SK-N-SH (cell line): Measurements from ENCODE around the gene TUBGCP3. TPM values are rescaled to one million over a fixed set of nuclear protein-coding genes. Genes with fewer than 3 reads are reported as not detected.

Source experiments
- CTCF ChIA-PET: fragments of 300-600, 350-600 bp; formaldehyde crosslinking; extraction: SDS; loops from one replicate; lab custom pipeline; 2021; lab: Yijun Ruan, JAX
- POLR2A ChIA-PET: fragments of 350-600 bp; sonication (Branson Sonifier 250); formaldehyde crosslinking; extraction: SDS; loops from one replicate; lab custom pipeline; 2020; ENCODE audit warnings: antibody characterized with exemption, inconsistent platforms; lab: Yijun Ruan, JAX
- DNase-seq: peaks from one replicate; pipeline ENCODE4 v3.0.0; 2012
- H2AFZ ChIP-seq: fragments of 200-600 bp; sonication (generic); 2 replicates; pipeline ENCODE4 v1.8.1; 2016; ENCODE audit warnings: antibody characterized with exemption, mild to moderate bottlenecking, low read depth
- H3F3A ChIP-seq: fragments of 200-600 bp; sonication (generic); replicated peaks from 2 replicates; pipeline ENCODE3; 2016; ENCODE audit warnings: antibody characterized with exemption, mild to moderate bottlenecking; ENCODE audit not compliant: insufficient read depth
- H3K27ac ChIP-seq, 2 experiments: fragments of 200-500 bp in 1 of 2; fragments of 200-600 bp in 1 of 2; sonication (Bioruptor generic) in 1 of 2; sonication (generic), shearing (Covaris generic) in 1 of 2; 2 replicates each; pipeline versions ENCODE4 v1.5.1 to v1.6.1; 2014 to 2016; ENCODE audit warnings: low read depth in 2 of 2, inconsistent platforms in 1 of 2, low read length in 1 of 2, mild to moderate bottlenecking in 1 of 2, mixed read lengths in 1 of 2
- H3K27me3 ChIP-seq: fragments of 200-600 bp; sonication (generic), shearing (Covaris generic); 2 replicates; pipeline ENCODE4 v1.6.1; 2016; ENCODE audit warnings: mixed run types; ENCODE audit not compliant: insufficient read depth
- H3K36me3 ChIP-seq, 2 experiments: fragments of 200-500 bp in 1 of 2; fragments of 200-600 bp in 1 of 2; sonication (Bioruptor generic) in 1 of 2; sonication (generic) in 1 of 2; replicated peaks in 1 of 2; 2 replicates each; pipeline versions ENCODE3 to v1.5.1; 2014 to 2016; ENCODE audit warnings: low read length in 1 of 2, mild to moderate bottlenecking in 1 of 2; ENCODE audit not compliant: insufficient read depth in 2 of 2, control insufficient read depth in 1 of 2
- H3K4me1 ChIP-seq, 2 experiments: fragments of 200-500 bp in 1 of 2; fragments of 200-600 bp in 1 of 2; sonication (Bioruptor generic) in 1 of 2; sonication (generic), shearing (Covaris generic) in 1 of 2; 2 replicates each; pipeline versions ENCODE4 v1.5.1 to v1.6.1; 2014 to 2016; ENCODE audit warnings: low read depth in 1 of 2, low read length in 1 of 2, mixed run types in 1 of 2; ENCODE audit not compliant: insufficient read depth in 2 of 2, control insufficient read depth in 1 of 2
- H3K4me2 ChIP-seq: fragments of 200-600 bp; sonication (generic), shearing (Covaris generic); 2 replicates; pipeline ENCODE4 v1.6.1; 2017; ENCODE audit warnings: mixed run types
- H3K4me3 ChIP-seq, 2 experiments: fragments of 200-500 bp in 1 of 2; fragments of 200-600 bp in 1 of 2; sonication (Bioruptor generic) in 1 of 2; sonication (generic), shearing (Covaris generic) in 1 of 2; 2 replicates each; pipeline versions ENCODE4 v1.5.1 to v1.8.1; 2014 to 2016; ENCODE audit warnings: low read depth in 2 of 2, inconsistent platforms in 1 of 2, low read length in 1 of 2, mild to moderate bottlenecking in 1 of 2, mixed read lengths in 1 of 2, moderate library complexity in 1 of 2
- H3K79me2 ChIP-seq: fragments of 200-600 bp; sonication (generic); 2 replicates; pipeline ENCODE4 v1.8.1; 2017; ENCODE audit warnings: mild to moderate bottlenecking; ENCODE audit not compliant: insufficient read depth
- H3K9ac ChIP-seq: fragments of 200-600 bp; sonication (generic); 2 replicates; pipeline ENCODE4 v1.6.1; 2017; ENCODE audit warnings: mixed run types
- H3K9me2 ChIP-seq: fragments of 200-600 bp; sonication (generic); 2 replicates; pipeline ENCODE4 v1.6.1; 2017; ENCODE audit warnings: mixed run types
- H3K9me3 ChIP-seq: fragments of 200-600 bp; sonication (generic); 2 replicates; pipeline ENCODE4 v1.6.1; 2017; ENCODE audit warnings: mixed run types, mild to moderate bottlenecking, moderate library complexity
- H4K20me1 ChIP-seq: fragments of 200-600 bp; sonication (generic); 2 replicates; pipeline ENCODE4 v1.6.1; 2017; ENCODE audit warnings: mild to moderate bottlenecking, mixed run types; ENCODE audit not compliant: insufficient read depth
- CTCF ChIP-seq: fragments of 200-600 bp; sonication (generic); IDR thresholded peaks from 2 replicates; pipeline ENCODE4 v1.6.1; 2017; ENCODE audit warnings: antibody characterized with exemption, mild to moderate bottlenecking, moderate library complexity
- ELF1 ChIP-seq: IDR thresholded peaks from 2 replicates; pipeline ENCODE4 v1.4.0; 2012
- FOSL2 ChIP-seq: IDR thresholded peaks from 2 replicates; pipeline ENCODE4 v1.4.0; 2012; ENCODE audit warnings: low read depth, mild to moderate bottlenecking, moderate library complexity, borderline replicate concordance
- FOXJ3 ChIP-seq: sonication (generic); formaldehyde crosslinking; IDR thresholded peaks from 2 replicates; pipeline ENCODE4 v1.5.1; 2020; ENCODE audit warnings: mild to moderate bottlenecking, missing genetic modification reagents
- FOXM1 ChIP-seq: IDR thresholded peaks from 2 replicates; pipeline ENCODE4 v1.4.0; 2012; ENCODE audit warnings: low read depth, mild to moderate bottlenecking
- GABPA ChIP-seq: IDR thresholded peaks from 2 replicates; pipeline ENCODE4 v1.4.0; 2012; ENCODE audit warnings: low read depth, mild to moderate bottlenecking
- GATA2 ChIP-seq: sonication (generic); formaldehyde crosslinking; IDR thresholded peaks from 2 replicates; pipeline ENCODE4 v1.5.0; 2020; ENCODE audit warnings: mild to moderate bottlenecking, missing genetic modification reagents
- MAX ChIP-seq: IDR thresholded peaks from 2 replicates; pipeline ENCODE4 v1.4.0; 2012; ENCODE audit warnings: low read depth
- MEF2A ChIP-seq: IDR thresholded peaks from 2 replicates; pipeline ENCODE4 v1.4.0; 2012; ENCODE audit warnings: low read depth, borderline replicate concordance
- NFIC ChIP-seq: IDR thresholded peaks from 2 replicates; pipeline ENCODE4 v1.4.0; 2012; ENCODE audit warnings: borderline replicate concordance
- NRF1 ChIP-seq: IDR thresholded peaks from 2 replicates; pipeline ENCODE4 v1.6.1; 2012; ENCODE audit warnings: low read depth, mild to moderate bottlenecking, low read length
- POLR2AphosphoS5 ChIP-seq: IDR thresholded peaks from 2 replicates; pipeline ENCODE4 v1.6.1; 2012; ENCODE audit warnings: low read depth, low read length
- RAD21 ChIP-seq: IDR thresholded peaks from 2 replicates; pipeline ENCODE4 v1.6.1; 2012; ENCODE audit warnings: mild to moderate bottlenecking, low read length
- RCOR1 ChIP-seq: fragments of 150-350 bp; IDR thresholded peaks from 2 replicates; pipeline ENCODE4 v1.6.1; 2017; ENCODE audit warnings: antibody characterized with exemption, low read length
- RFX5 ChIP-seq: IDR thresholded peaks from 2 replicates; pipeline ENCODE4 v1.6.1; 2012; ENCODE audit warnings: mild to moderate bottlenecking, improper control_type of control experiment, low read length
- SIN3A ChIP-seq: IDR thresholded peaks from 2 replicates; pipeline ENCODE4 v1.6.1; 2012; ENCODE audit warnings: low read depth, mild to moderate bottlenecking, low read length, moderate library complexity, borderline replicate concordance
- SMC3 ChIP-seq: IDR thresholded peaks from 2 replicates; pipeline ENCODE4 v1.6.1; 2012; ENCODE audit warnings: low read depth, low read length, improper control_type of control experiment
- TCF12 ChIP-seq: IDR thresholded peaks from 2 replicates; pipeline ENCODE4 v1.4.0; 2012
- TEAD4 ChIP-seq: IDR thresholded peaks from 2 replicates; pipeline ENCODE4 v1.4.0; 2012; ENCODE audit warnings: mild to moderate bottlenecking, borderline replicate concordance; ENCODE audit not compliant: insufficient read depth
- USF1 ChIP-seq: IDR thresholded peaks from 2 replicates; pipeline ENCODE4 v1.4.0; 2012; ENCODE audit warnings: low read depth, borderline replicate concordance
- USF2 ChIP-seq: fragments of 150-350 bp; IDR thresholded peaks from 2 replicates; pipeline ENCODE4 v1.6.1; 2017; ENCODE audit warnings: antibody characterized with exemption, low read length, low read depth, borderline replicate concordance
- YY1 ChIP-seq: IDR thresholded peaks from 2 replicates; pipeline ENCODE4 v1.4.0; 2012; ENCODE audit warnings: low read depth, mild to moderate bottlenecking
- ZBTB33 ChIP-seq: IDR thresholded peaks from 2 replicates; pipeline ENCODE4 v1.4.0; 2012; ENCODE audit warnings: low read depth, borderline replicate concordance
- WGBS: methylation state at CpG from one replicate; pipeline ENCODE4 v1.1.6; 2017; ENCODE audit warnings: low lambda C conversion rate; 5-methylcytosine and 5-hydroxymethylcytosine counted together
- polyA plus RNA-seq, 3 experiments: library from polyadenylated mRNA; depleted of rRNA; stranded (reverse); fragments of >200 nt; gene quantifications; 2 replicates each; pipeline ENCODE4 v1.2.3, GENCODE V29; 2012

TUBGCP3 gene
- polyA plus RNA-seq, 1 of the 3 experiments (the other 2 are of a cell fraction): 16.8 TPM

- Histone ChIP-seq H2AFZ (no peak overlapping the region), H3K36me3 (no peaks in the 10 kb centered on the region), H3K9me2 (no peaks in the 10 kb centered on the region), H3K4me1 (no peaks in the 10 kb centered on the region), H3F3A (no peaks in the 10 kb centered on the region), H3K4me2 (no peak overlapping the region), H3K27me3 (peaks cover 10% of the 10 kb centered on the region; the same call in 1 of the 2 replicates), H3K9me3 (no peaks in the 10 kb centered on the region), H4K20me1 (no peaks in the 10 kb centered on the region), H3K4me3 (no peak overlapping the region), H3K27ac (no peak overlapping the region), H3K79me2 (no peaks in the 10 kb centered on the region), H3K9ac (no peak overlapping the region)
- WGBS: 48% methylated on average over 13 of the region's 13 CpGs
- peak; percentile 69 for DNase-seq
- TF ChIP-seq RCOR1 (no peak), CTCF (peak; percentile 66), TEAD4 (no peak), MEF2A (no peak), GABPA (no peak), USF2 (no peak), MAX (0 out of 2 replicates have a peak, but pooled peaks have one; percentile 16), GATA2 (CRISPR knock-in tag) (no peak), FOSL2 (no peak), RAD21 (peak; percentile 62), POLR2AphosphoS5 (no peak), YY1 (no peak), SMC3 (peak; percentile 63), USF1 (no peak), ELF1 (no peak), TCF12 (no peak), NFIC (no peak), NRF1 (no peak), FOXM1 (no peak), SIN3A (no peak), FOXJ3 (CRISPR knock-in tag) (no peak), ZBTB33 (no peak), RFX5 (no peak)
- ChIA-PET CTCF (interaction anchor here (0.7 to 2.7 kb wide), 7 partner anchors 13 to 258 kb away, joined by 3 to 16 read pairs (median 6); no protein-coding TSS in a partner anchor), POLR2A (no interaction called here)
Observed at GRCh38 chr13:112616586-112617362, 28.8 kb upstream of the TUBGCP3 start.
